Activated CD4-positive, alpha-beta memory T cell treated with anti-CD3 and anti-CD28 coated beads for 36 hours (primary cell): Measurements from ENCODE around the gene ANKLE1. TPM values are rescaled to one million over a fixed set of nuclear protein-coding genes. Genes with fewer than 3 reads are reported as not detected.
A peak's percentile ranks its signal among the peaks of the same experiment; 100 is the strongest.

ENCODE experiments used
- CTCF ChIA-PET: fragments of 350-600 bp; sonication (Branson Sonifier 250); formaldehyde crosslinking; loops from one replicate; lab custom pipeline; 2021; ENCODE audit warnings: antibody characterized with exemption, inconsistent platforms; lab: Charles Lee
- POLR2A ChIA-PET: fragments of 350-600 bp; sonication (Branson Sonifier 250); formaldehyde crosslinking; loops from one replicate; lab custom pipeline; 2021; ENCODE audit warnings: antibody characterized with exemption; lab: Charles Lee
- DNase-seq: peaks from one replicate; pipeline ENCODE4 v3.0.0-alpha.2; 2020
- H3K27ac Mint-ChIP-seq: one replicate; pipeline ENCODE4 v1.8.0; 2021; ENCODE audit warnings: mixed read lengths
- H3K27me3 Mint-ChIP-seq: one replicate; pipeline ENCODE4 v1.8.0; 2021; ENCODE audit warnings: mixed read lengths
- H3K36me3 Mint-ChIP-seq: one replicate; pipeline ENCODE4 v1.8.0; 2021; ENCODE audit warnings: mixed read lengths
- H3K4me1 Mint-ChIP-seq: one replicate; pipeline ENCODE4 v1.8.0; 2021; ENCODE audit warnings: low read depth, mixed read lengths
- H3K4me3 Mint-ChIP-seq: one replicate; pipeline ENCODE4 v1.8.0; 2021; ENCODE audit warnings: mild to moderate bottlenecking, mixed read lengths
- H3K9me3 Mint-ChIP-seq: one replicate; pipeline ENCODE4 v1.8.0; 2021; ENCODE audit warnings: mixed read lengths
- intact Hi-C: fragments of 100-400 bp; cut with micrococcal nuclease; formaldehyde crosslinking; loops from one replicate; pipeline ENCODE4 v1.15.1; 2023
- total RNA-seq, 2 experiments: library from RNA; stranded (reverse); gene quantifications; one replicate each; pipeline ENCODE4 v1.2.3, GENCODE V29; 2021

The ANKLE1 gene, protein sequence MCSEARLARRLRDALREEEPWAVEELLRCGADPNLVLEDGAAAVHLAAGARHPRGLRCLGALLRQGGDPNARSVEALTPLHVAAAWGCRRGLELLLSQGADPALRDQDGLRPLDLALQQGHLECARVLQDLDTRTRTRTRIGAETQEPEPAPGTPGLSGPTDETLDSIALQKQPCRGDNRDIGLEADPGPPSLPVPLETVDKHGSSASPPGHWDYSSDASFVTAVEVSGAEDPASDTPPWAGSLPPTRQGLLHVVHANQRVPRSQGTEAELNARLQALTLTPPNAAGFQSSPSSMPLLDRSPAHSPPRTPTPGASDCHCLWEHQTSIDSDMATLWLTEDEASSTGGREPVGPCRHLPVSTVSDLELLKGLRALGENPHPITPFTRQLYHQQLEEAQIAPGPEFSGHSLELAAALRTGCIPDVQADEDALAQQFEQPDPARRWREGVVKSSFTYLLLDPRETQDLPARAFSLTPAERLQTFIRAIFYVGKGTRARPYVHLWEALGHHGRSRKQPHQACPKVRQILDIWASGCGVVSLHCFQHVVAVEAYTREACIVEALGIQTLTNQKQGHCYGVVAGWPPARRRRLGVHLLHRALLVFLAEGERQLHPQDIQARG
- total RNA-seq, result 10 to 100 TPM; 10.5 to 10.7 TPM

DNA sequence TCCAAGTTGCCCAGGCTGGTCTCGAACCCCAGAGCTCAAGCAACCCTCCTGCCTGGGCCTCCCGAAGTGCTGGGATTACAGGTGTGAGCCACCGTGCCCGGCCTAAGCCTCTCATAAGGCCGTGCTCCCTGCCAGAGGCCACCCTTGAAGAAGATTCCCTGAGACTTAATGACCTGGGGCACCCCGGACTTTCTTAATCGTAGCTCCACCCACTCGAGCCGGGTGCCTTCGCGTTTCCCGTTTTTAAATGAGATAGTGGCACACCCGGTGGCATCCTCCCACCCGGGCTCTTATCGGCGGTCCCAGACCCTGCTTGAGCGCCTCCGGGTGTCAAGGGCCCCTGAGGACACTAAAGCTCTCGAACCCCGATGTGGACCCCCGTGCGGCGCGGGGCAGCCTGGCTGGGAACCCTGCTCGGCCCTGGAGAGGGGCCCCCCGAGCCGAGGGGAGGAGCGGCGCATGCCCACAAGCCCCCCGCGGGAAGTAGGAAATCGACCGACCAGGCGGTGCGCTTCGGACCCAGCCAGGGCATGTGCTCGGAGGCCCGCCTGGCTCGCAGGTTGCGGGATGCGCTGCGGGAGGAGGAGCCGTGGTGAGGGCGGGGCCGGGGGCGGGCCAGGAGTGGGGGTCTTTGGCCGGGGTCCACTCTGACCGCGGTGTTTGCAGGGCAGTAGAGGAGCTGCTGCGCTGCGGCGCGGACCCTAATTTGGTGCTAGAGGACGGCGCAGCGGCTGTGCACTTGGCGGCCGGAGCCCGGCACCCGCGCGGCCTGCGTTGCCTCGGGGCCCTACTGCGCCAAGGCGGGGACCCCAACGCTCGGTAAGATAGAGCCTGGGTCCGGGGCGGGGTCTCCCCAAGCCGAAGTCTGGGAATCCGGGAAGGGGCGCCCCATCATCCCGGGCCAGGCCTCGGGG is at the start of gene ANKLE1:
Gene ANKLE1, plus strand, starts transcription at position 511 of the 914 bp plus-strand sequence. Its CDS starts 20 bp downstream, at position 531.
- intact Hi-C loops, result loop anchor here (1.0 to 5.0 kb wide), 4 partner anchors 20 to 509 kb away; no protein-coding TSS in a partner anchor
- CTCF ChIA-PET, result interaction anchor here (0.6 to 5.4 kb wide), 19 partner anchors 10 to 509 kb away, joined by 3 to 85 read pairs (median 4); partner anchors contain the start of genes BABAM1, DDA1, MRPL34 and USHBP1
- H3K27me3 Mint-ChIP-seq, result no peaks in the 10 kb centered on the region

GRCh38 chr19:17232258-17232657 is 49.4 kb upstream of the ANKLE1 start:
- no peaks in the 10 kb centered on the region for H3K9me3 Mint-ChIP-seq
- H3K4me3 Mint-ChIP-seq, result no peak overlapping the region
- H3K36me3 Mint-ChIP-seq, result no peaks in the 10 kb centered on the region
- ChIA-PET POLR2A (no interaction called here), CTCF (no interaction called here)
- H3K4me1 Mint-ChIP-seq, result peaks cover 12% of the 10 kb centered on the region
- H3K27me3 Mint-ChIP-seq, result no peaks in the 10 kb centered on the region
- H3K27ac Mint-ChIP-seq, result no peak overlapping the region
- DNase-seq, result no peak
- intact Hi-C loops, result no loop called here

More for the DNA sequence above, at the start of gene ANKLE1:
- Mint-ChIP-seq H3K4me3 (peak within 1 kb of the TSS; percentile 87), H3K27ac (no peak within 1 kb of the TSS), H3K9me3 (no peaks in the 10 kb centered on the region), H3K4me1 (peaks cover 3% of the 10 kb centered on the region), H3K36me3 (peaks cover 7% of the 10 kb centered on the region)
- DNase-seq, result peak; percentile 64
- POLR2A ChIA-PET, result interaction anchor here (0.6 to 3.6 kb wide), 4 partner anchors 14 to 205 kb away, joined by 3 to 13 read pairs (median 3); partner anchors contain the start of gene BABAM1

DNA sequence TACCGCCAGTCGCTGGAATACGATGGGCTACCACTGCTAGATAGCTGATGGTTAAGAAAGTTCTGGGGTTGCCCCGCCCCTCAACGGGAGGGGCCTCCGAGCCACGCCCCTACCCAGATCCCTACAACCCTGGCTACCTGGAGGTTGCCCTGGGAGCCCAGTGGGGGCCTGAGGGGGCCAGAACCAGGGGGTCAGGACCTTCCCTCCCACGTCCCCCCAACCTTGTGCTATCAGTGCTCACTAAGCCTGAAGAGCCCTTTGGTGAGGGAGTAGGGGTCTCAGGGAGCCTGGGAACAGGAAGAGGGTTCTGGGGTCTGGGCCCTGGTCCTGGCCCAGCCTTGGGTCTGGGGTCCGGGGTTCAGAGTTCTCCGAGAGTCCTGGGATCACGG is 46.8 kb upstream of the ANKLE1 start:
- Mint-ChIP-seq H3K9me3 (no peaks in the 10 kb centered on the region), H3K36me3 (no peaks in the 10 kb centered on the region), H3K4me1 (peaks cover 10% of the 10 kb centered on the region), H3K4me3 (peak overlapping the region; percentile 84), H3K27me3 (no peaks in the 10 kb centered on the region), H3K27ac (peak overlapping the region; percentile 79)
- POLR2A ChIA-PET, result interaction anchor here (0.6 to 3.5 kb wide), 7 partner anchors 8 to 57 kb away, joined by 3 to 26 read pairs (median 5); partner anchors contain the start of genes BABAM1, OCEL1 and USE1
- intact Hi-C loops, result loop anchor here (1.0 to 2.0 kb wide), 2 partner anchors 9 to 160 kb away; partner anchors contain the start of genes HAUS8, MYO9B and OCEL1
- peak; percentile 83 for DNase-seq
- CTCF ChIA-PET, result interaction anchor here (0.9 to 2.4 kb wide), 16 partner anchors 8 to 166 kb away, joined by 3 to 22 read pairs (median 6); partner anchors contain the start of genes BABAM1, OCEL1 and USE1

GRCh38 chr19:17235300-17235970 is 46.3 kb upstream of the ANKLE1 start:
- peak overlapping the region; percentile 84 for H3K4me3 Mint-ChIP-seq
- intact Hi-C loops, result loop anchor here (2.0 kb wide), 1 partner anchor 161 kb away; the partner anchor contains the start of genes HAUS8 and MYO9B
- no peaks in the 10 kb centered on the region for H3K27me3 Mint-ChIP-seq
- ChIA-PET CTCF (interaction anchor here (0.6 to 2.4 kb wide), 17 partner anchors 8 to 167 kb away, joined by 3 to 22 read pairs (median 6); partner anchors contain the start of genes BABAM1, OCEL1 and USE1), POLR2A (interaction anchor here (0.6 to 3.5 kb wide), 9 partner anchors 9 to 517 kb away, joined by 3 to 26 read pairs (median 4); partner anchors contain the start of genes BABAM1, HAUS8, OCEL1 and USE1)
- DNase-seq, result peak; percentile 82
- H3K36me3 Mint-ChIP-seq, result no peaks in the 10 kb centered on the region
- no peaks in the 10 kb centered on the region for H3K9me3 Mint-ChIP-seq
- H3K27ac Mint-ChIP-seq, result peak overlapping the region; percentile 79
- peaks cover 10% of the 10 kb centered on the region for H3K4me1 Mint-ChIP-seq

GRCh38 chr19:17235971-17236777 is 45.5 kb upstream of the ANKLE1 start:
- Mint-ChIP-seq H3K4me3 (peak overlapping the region; percentile 84), H3K27me3 (no peaks in the 10 kb centered on the region), H3K36me3 (no peaks in the 10 kb centered on the region), H3K9me3 (no peaks in the 10 kb centered on the region), H3K27ac (no peak overlapping the region), H3K4me1 (peaks cover 10% of the 10 kb centered on the region)
- peak; percentile 55 for DNase-seq
- CTCF ChIA-PET, result interaction anchor here (0.6 to 2.4 kb wide), 14 partner anchors 10 to 167 kb away, joined by 3 to 22 read pairs (median 6); partner anchors contain the start of genes BABAM1, OCEL1 and USE1
- intact Hi-C loops, result loop anchor here (2.0 kb wide), 1 partner anchor 161 kb away; the partner anchor contains the start of genes HAUS8 and MYO9B
- POLR2A ChIA-PET, result interaction anchor here (0.6 to 3.5 kb wide), 7 partner anchors 10 to 518 kb away, joined by 3 to 26 read pairs (median 4); partner anchors contain the start of genes BABAM1, HAUS8, OCEL1 and USE1

GRCh38 chr19:17236811-17237543 is 44.7 kb upstream of the ANKLE1 start:
- DNase-seq, result no peak
- Mint-ChIP-seq H3K9me3 (no peaks in the 10 kb centered on the region), H3K4me3 (no peak overlapping the region), H3K36me3 (no peaks in the 10 kb centered on the region), H3K27me3 (no peaks in the 10 kb centered on the region), H3K27ac (no peak overlapping the region), H3K4me1 (peaks cover 10% of the 10 kb centered on the region)
- ChIA-PET CTCF (interaction anchor here (0.6 kb wide), 1 partner anchor 428 kb away, joined by 4 read pairs; no protein-coding TSS in a partner anchor), POLR2A (interaction anchor here (3.5 kb wide), 1 partner anchor 10 kb away, joined by 26 read pairs; the partner anchor contains the start of gene OCEL1)
- intact Hi-C loops, result no loop called here

GRCh38 chr19:17237747-17238706 is 43.7 kb upstream of the ANKLE1 start:
- ChIA-PET CTCF (interaction anchor here (0.6 kb wide), 1 partner anchor 429 kb away, joined by 4 read pairs; no protein-coding TSS in a partner anchor), POLR2A (interaction anchor here (3.5 kb wide), 1 partner anchor 11 kb away, joined by 26 read pairs; the partner anchor contains the start of gene OCEL1)
- no peaks in the 10 kb centered on the region for H3K36me3 Mint-ChIP-seq
- H3K27ac Mint-ChIP-seq, result no peak overlapping the region
- peaks cover 10% of the 10 kb centered on the region for H3K4me1 Mint-ChIP-seq
- DNase-seq, result no peak
- H3K4me3 Mint-ChIP-seq, result no peak overlapping the region
- H3K9me3 Mint-ChIP-seq, result no peaks in the 10 kb centered on the region
- intact Hi-C loops, result no loop called here
- no peaks in the 10 kb centered on the region for H3K27me3 Mint-ChIP-seq

GRCh38 chr19:17240062-17240752 is 41.5 kb upstream of the ANKLE1 start:
- POLR2A ChIA-PET, result interaction anchor here (0.6 kb wide), 1 partner anchor 13 kb away, joined by 3 read pairs; no protein-coding TSS in a partner anchor
- Mint-ChIP-seq H3K4me1 (peaks cover 2% of the 10 kb centered on the region), H3K4me3 (no peak overlapping the region), H3K27me3 (no peaks in the 10 kb centered on the region), H3K36me3 (no peaks in the 10 kb centered on the region), H3K27ac (no peak overlapping the region), H3K9me3 (no peaks in the 10 kb centered on the region)
- no peak for DNase-seq
- CTCF ChIA-PET, result interaction anchor here (0.8 to 2.2 kb wide), 2 partner anchors 15 to 20 kb away, joined by 3 to 6 read pairs; no protein-coding TSS in a partner anchor
- intact Hi-C loops, result no loop called here
